DOHH2 (cell line): ENCODE results near the gene STYK1.

ENCODE experiments used
- H3F3A ChIP-seq: fragments of 200-600 bp; sonication (generic), shearing (Covaris generic); 2 replicates; pipeline ENCODE4 v1.6.0; 2016; ENCODE audit warnings: antibody characterized with exemption, mild to moderate bottlenecking; ENCODE audit not compliant: control insufficient read depth, insufficient read depth
- H3K27ac ChIP-seq: fragments of 200-600 bp; sonication (generic); 2 replicates; pipeline ENCODE4 v1.5.1; 2014; ENCODE audit warnings: low read depth, mild to moderate bottlenecking, low read length, moderate library complexity
- H3K27me3 ChIP-seq: fragments of 200-600 bp; sonication (generic); 2 replicates; pipeline ENCODE4 v1.6.1; 2014; ENCODE audit warnings: mild to moderate bottlenecking, low read length, mixed read lengths; ENCODE audit not compliant: control insufficient read depth
- H3K36me3 ChIP-seq: fragments of 200-600 bp; sonication (generic); 2 replicates; pipeline ENCODE4 v1.6.1; 2014; ENCODE audit warnings: mild to moderate bottlenecking, low read length, moderate library complexity, mixed read lengths; ENCODE audit not compliant: control insufficient read depth
- H3K4me1 ChIP-seq: fragments of 200-600 bp; sonication (generic); 2 replicates; pipeline ENCODE4 v1.6.1; 2014; ENCODE audit warnings: mild to moderate bottlenecking, low read length, mixed read lengths; ENCODE audit not compliant: control insufficient read depth
- H3K4me2 ChIP-seq: fragments of 200-600 bp; sonication (generic); 2 replicates; pipeline ENCODE4 v1.6.0; 2014; ENCODE audit warnings: mild to moderate bottlenecking, low read length, moderate library complexity
- H3K4me3 ChIP-seq: fragments of 200-600 bp; sonication (generic); 2 replicates; pipeline ENCODE4 v1.5.1; 2014; ENCODE audit warnings: mild to moderate bottlenecking, low read length, mixed read lengths
- H3K79me2 ChIP-seq: fragments of 200-600 bp; sonication (generic); 2 replicates; pipeline ENCODE4 v1.6.1; 2014; ENCODE audit warnings: mild to moderate bottlenecking, low read length, mixed read lengths; ENCODE audit not compliant: control insufficient read depth
- H3K9me2 ChIP-seq: fragments of 200-600 bp; sonication (generic); replicated peaks from 2 replicates; pipeline ENCODE4 v1.6.1; 2014; ENCODE audit warnings: mild to moderate bottlenecking, low read length, mixed read lengths; ENCODE audit not compliant: control insufficient read depth
- H3K9me3 ChIP-seq: fragments of 200-600 bp; sonication (generic); 2 replicates; pipeline ENCODE4 v1.6.1; 2014; ENCODE audit warnings: antibody characterized with exemption, low read length, mixed read lengths; ENCODE audit not compliant: control insufficient read depth, insufficient read depth
- H4K20me1 ChIP-seq: fragments of 200-600 bp; sonication (generic); 2 replicates; pipeline ENCODE4 v1.6.0; 2014; ENCODE audit warnings: low read depth, mild to moderate bottlenecking, antibody characterized with exemption, low read length, moderate library complexity; ENCODE audit not compliant: control insufficient read depth, insufficient read depth
- EZH2phosphoT487 ChIP-seq: fragments of 200-600 bp; sonication (generic); IDR thresholded peaks from 2 replicates; pipeline ENCODE4 v1.6.1; 2017; ENCODE audit warnings: borderline replicate concordance, mild to moderate bottlenecking, antibody characterized with exemption, low read length, moderate library complexity, mixed read lengths
- TF ChIP-seq, protein P1 (sequence below): fragments of 200-600 bp; sonication (generic); IDR thresholded peaks from one replicate; pipeline ENCODE4 v1.5.1; 2014; ENCODE audit warnings: antibody characterized with exemption, mild to moderate bottlenecking, low read depth, low read length; ENCODE audit not compliant: poor library complexity, severe bottlenecking

STYK1 gene

DNA sequence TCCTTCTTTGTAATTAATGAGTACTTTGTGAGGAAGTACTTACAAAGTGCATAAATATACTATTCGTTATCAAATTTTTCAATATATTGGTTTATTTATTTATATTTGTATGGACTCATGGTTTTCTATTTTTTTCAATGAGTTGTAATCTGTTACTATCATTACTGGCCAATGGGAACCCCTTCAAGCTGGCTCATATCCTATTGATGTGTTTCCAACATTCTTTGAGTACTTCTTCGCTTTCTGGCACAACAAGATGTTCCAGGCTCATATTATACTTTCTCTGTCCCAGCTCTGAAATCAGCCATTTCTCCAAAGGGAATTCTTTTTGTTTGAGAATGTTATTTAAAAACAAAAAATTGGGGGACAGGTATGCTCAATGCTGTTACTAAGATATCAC, 31.8 kb upstream of the STYK1 start:
- H3K36me3 ChIP-seq: no peaks in the 10 kb centered on the region
- H3K79me2 ChIP-seq: no peaks in the 10 kb centered on the region
- no peaks in the 10 kb centered on the region for H3K4me1 ChIP-seq
- no peak overlapping the region for H3K27ac ChIP-seq
- no peaks in the 10 kb centered on the region for H3F3A ChIP-seq
- H3K4me2 ChIP-seq: no peak overlapping the region
- no peaks in the 10 kb centered on the region for H3K9me3 ChIP-seq
- no peaks in the 10 kb centered on the region; the same call in 1 of the 2 replicates for H3K27me3 ChIP-seq
- TF ChIP-seq EZH2phosphoT487: no peak
- TF ChIP-seq, protein P1, sequence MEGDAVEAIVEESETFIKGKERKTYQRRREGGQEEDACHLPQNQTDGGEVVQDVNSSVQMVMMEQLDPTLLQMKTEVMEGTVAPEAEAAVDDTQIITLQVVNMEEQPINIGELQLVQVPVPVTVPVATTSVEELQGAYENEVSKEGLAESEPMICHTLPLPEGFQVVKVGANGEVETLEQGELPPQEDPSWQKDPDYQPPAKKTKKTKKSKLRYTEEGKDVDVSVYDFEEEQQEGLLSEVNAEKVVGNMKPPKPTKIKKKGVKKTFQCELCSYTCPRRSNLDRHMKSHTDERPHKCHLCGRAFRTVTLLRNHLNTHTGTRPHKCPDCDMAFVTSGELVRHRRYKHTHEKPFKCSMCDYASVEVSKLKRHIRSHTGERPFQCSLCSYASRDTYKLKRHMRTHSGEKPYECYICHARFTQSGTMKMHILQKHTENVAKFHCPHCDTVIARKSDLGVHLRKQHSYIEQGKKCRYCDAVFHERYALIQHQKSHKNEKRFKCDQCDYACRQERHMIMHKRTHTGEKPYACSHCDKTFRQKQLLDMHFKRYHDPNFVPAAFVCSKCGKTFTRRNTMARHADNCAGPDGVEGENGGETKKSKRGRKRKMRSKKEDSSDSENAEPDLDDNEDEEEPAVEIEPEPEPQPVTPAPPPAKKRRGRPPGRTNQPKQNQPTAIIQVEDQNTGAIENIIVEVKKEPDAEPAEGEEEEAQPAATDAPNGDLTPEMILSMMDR: no peak
- H3K4me3 ChIP-seq: no peak overlapping the region
- H4K20me1 ChIP-seq: no peaks in the 10 kb centered on the region
- no peaks in the 10 kb centered on the region for H3K9me2 ChIP-seq

DNA sequence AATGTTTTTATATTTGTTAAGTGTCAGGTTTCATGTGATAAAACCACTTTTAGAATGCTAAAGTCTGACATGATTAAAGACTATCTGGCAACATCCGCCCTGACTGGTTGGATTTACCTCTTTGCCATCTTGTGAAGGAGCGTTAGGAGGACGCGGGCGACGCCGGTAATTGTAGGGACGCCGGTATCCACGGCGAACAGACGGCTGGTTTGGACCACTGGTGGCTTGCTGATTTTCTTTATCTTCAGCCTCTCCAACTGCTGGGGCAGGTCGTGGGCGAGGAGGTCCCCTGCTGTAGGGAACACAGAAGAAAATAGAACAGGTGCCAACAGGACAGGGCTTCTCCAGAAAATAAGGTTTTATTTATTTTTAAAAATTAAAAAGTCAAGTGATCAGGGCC, 28.0 kb upstream of the STYK1 start:
- no peak overlapping the region for H3K27ac ChIP-seq
- H3K4me2 ChIP-seq: no peak overlapping the region
- H4K20me1 ChIP-seq: no peaks in the 10 kb centered on the region
- H3K9me3 ChIP-seq: no peaks in the 10 kb centered on the region
- H3K4me1 ChIP-seq: no peaks in the 10 kb centered on the region
- H3K27me3 ChIP-seq: no peaks in the 10 kb centered on the region; the same call in 1 of the 2 replicates
- H3K36me3 ChIP-seq: no peaks in the 10 kb centered on the region
- H3F3A ChIP-seq: no peaks in the 10 kb centered on the region
- H3K79me2 ChIP-seq: no peaks in the 10 kb centered on the region
- TF ChIP-seq, protein P1: no peak
- TF ChIP-seq EZH2phosphoT487: no peak
- no peak overlapping the region for H3K4me3 ChIP-seq
- H3K9me2 ChIP-seq: no peaks in the 10 kb centered on the region

DNA sequence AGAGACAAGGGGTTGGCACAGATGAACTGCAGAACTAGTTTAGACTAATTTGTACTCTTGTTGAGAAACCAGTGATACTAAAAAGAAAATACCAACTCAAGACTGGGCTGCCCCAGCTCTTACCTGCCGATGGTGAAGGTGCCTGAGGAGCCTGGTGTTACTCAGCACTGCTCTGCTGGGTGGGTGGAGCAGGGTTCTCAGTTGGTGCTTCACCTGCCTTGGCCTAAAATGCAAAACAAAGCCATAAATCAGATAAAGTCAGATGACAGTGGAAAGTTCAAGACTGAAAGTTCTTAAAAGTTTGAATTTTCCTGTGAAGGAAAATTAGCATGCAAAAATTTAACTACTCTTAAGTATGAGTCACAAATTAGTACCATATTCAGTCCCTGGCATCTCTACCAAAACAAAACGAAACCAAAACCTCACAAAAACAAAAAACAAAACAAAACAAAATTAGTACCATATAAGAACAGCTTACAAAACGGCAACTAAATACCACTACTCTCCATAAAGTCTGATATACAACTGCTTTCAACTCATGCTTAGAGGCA, 27.4 kb upstream of the STYK1 start:
- H3K79me2 ChIP-seq: no peaks in the 10 kb centered on the region
- TF ChIP-seq, protein P1: no peak
- no peak for TF ChIP-seq EZH2phosphoT487
- H3K4me3 ChIP-seq: no peak overlapping the region

More for the DNA sequence above, 27.4 kb upstream of the STYK1 start:
- Histone ChIP-seq H3K4me2 (no peak overlapping the region), H3K27ac (no peak overlapping the region), H3F3A (no peaks in the 10 kb centered on the region), H3K27me3 (no peaks in the 10 kb centered on the region; the same call in 1 of the 2 replicates), H3K9me3 (no peaks in the 10 kb centered on the region), H3K36me3 (no peaks in the 10 kb centered on the region), H3K9me2 (no peaks in the 10 kb centered on the region), H4K20me1 (no peaks in the 10 kb centered on the region), H3K4me1 (no peaks in the 10 kb centered on the region)
